ENCODE results near the gene ARHGAP20. TPM values are rescaled to one million over a fixed set of nuclear protein-coding genes. Genes with fewer than 3 reads are reported as not detected.

The ARHGAP20 gene
- total RNA-seq, 1 experiment from 2014 or later, result not detected

DNA sequence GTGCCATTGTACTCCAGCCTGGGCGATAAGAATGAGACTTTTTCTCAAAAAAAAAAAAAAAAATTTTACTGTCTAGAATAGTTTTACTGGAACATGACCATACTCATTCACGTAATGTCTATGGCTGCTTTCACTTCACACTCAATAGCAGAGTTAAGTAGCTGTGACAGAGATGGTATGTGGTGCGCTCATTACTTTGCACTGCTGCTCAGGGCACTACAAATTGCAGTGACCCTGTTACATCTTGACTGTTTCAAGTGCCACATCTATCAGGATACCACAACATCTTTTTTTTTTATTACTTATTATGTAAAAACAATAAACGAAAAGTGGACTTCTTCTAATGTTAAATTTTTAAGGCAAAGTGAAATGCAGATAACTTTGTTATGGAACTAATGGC lies 110.3 kb downstream of the ARHGAP20 start:
- no peaks in the 10 kb centered on the region for H3K36me3 ChIP-seq (ENCODE audit: low read depth, low read length)
- no peak overlapping the region for H3K27ac ChIP-seq (ENCODE audit: low read length)
- no peak overlapping the region for H2AFZ ChIP-seq (ENCODE audit: low read length)
- TF ChIP-seq EZH2phosphoT487 (IDR thresholded peaks at IDR 0.05; ENCODE audit: borderline replicate concordance, low read length) (no peak), EZH2 (IDR thresholded peaks at IDR 0.05; ENCODE audit: low read length, unreplicated experiment) (no peak)
- TF ChIP-seq, protein P1, sequence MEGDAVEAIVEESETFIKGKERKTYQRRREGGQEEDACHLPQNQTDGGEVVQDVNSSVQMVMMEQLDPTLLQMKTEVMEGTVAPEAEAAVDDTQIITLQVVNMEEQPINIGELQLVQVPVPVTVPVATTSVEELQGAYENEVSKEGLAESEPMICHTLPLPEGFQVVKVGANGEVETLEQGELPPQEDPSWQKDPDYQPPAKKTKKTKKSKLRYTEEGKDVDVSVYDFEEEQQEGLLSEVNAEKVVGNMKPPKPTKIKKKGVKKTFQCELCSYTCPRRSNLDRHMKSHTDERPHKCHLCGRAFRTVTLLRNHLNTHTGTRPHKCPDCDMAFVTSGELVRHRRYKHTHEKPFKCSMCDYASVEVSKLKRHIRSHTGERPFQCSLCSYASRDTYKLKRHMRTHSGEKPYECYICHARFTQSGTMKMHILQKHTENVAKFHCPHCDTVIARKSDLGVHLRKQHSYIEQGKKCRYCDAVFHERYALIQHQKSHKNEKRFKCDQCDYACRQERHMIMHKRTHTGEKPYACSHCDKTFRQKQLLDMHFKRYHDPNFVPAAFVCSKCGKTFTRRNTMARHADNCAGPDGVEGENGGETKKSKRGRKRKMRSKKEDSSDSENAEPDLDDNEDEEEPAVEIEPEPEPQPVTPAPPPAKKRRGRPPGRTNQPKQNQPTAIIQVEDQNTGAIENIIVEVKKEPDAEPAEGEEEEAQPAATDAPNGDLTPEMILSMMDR (conservative IDR thresholded peaks at IDR 0.05; ENCODE audit: low read depth, low read length), result no peak
- H3F3A ChIP-seq (ENCODE audit: low read length, unreplicated experiment), result no peaks in the 10 kb centered on the region
- H3K79me2 ChIP-seq (ENCODE audit: low read length), result no peaks in the 10 kb centered on the region
- peaks cover 6% of the 10 kb centered on the region; the same call in 1 of the 2 replicates for H3K9me3 ChIP-seq (ENCODE audit: low read length)
- no peak overlapping the region for H3K9ac ChIP-seq (ENCODE audit: low read length)
- H3K27me3 ChIP-seq (ENCODE audit: low read length), result peaks cover 39% of the 10 kb centered on the region
- no peak overlapping the region for H3K4me2 ChIP-seq (ENCODE audit: low read length)
- no peak for ATAC-seq
- H4K20me1 ChIP-seq (ENCODE audit: low read length), result no peaks in the 10 kb centered on the region
- H3K4me3 ChIP-seq (ENCODE audit: low read length), result no peak overlapping the region
- intact Hi-C loops (cut with micrococcal nuclease), result no loop called here
- no peaks in the 10 kb centered on the region for H3K9me2 ChIP-seq (replicated peaks; ENCODE audit: low read length)
- POLR2A ChIA-PET (ENCODE audit: unreplicated experiment), result no interaction called here
- CTCF ChIA-PET, result no interaction called here
- no peaks in the 10 kb centered on the region for H3K4me1 ChIP-seq (ENCODE audit: insufficient read depth, low read length)
- no TSS peak for BruUV-seq (replicated peaks)
- no peak for DNase-seq

DNA sequence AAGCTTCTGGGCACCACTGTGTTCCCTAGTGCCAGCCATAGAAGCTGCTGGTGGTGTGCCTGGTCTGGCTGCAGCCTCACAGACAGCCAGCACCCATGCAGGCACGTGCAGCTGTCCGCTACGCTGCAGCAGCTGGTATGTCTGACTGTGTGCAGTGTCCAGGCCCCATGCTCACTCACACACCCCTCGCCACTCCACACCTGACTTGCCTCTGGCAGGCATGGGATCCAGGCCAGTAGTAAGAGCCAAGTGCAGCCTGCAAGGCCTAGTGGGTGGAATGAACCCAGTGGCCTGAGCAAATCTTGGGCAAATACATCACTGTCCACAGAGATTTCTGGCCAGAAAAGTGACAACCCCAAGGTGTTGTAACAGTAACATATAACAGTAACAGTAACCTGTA lies 111.9 kb downstream of the ARHGAP20 start:
- no peak overlapping the region for H3K9ac ChIP-seq (ENCODE audit: low read length)
- no peaks in the 10 kb centered on the region for H3K4me1 ChIP-seq (ENCODE audit: insufficient read depth, low read length)
- H3K9me3 ChIP-seq (ENCODE audit: low read length), result peaks cover 6% of the 10 kb centered on the region; the same call in 1 of the 2 replicates
- ChIA-PET POLR2A (ENCODE audit: unreplicated experiment) (no interaction called here), CTCF (no interaction called here)
- no peaks in the 10 kb centered on the region for H3F3A ChIP-seq (ENCODE audit: low read length, unreplicated experiment)
- peaks cover 23% of the 10 kb centered on the region for H3K27me3 ChIP-seq (ENCODE audit: low read length)
- TF ChIP-seq EZH2phosphoT487 (IDR thresholded peaks at IDR 0.05; ENCODE audit: borderline replicate concordance, low read length) (no peak), EZH2 (IDR thresholded peaks at IDR 0.05; ENCODE audit: low read length, unreplicated experiment) (no peak)
- TF ChIP-seq, protein P1 (conservative IDR thresholded peaks at IDR 0.05; ENCODE audit: low read depth, low read length), result no peak
- no peak overlapping the region for H2AFZ ChIP-seq (ENCODE audit: low read length)
- no peak overlapping the region for H3K4me3 ChIP-seq (ENCODE audit: low read length)
- H4K20me1 ChIP-seq (ENCODE audit: low read length), result no peaks in the 10 kb centered on the region
- H3K36me3 ChIP-seq (ENCODE audit: low read depth, low read length), result no peaks in the 10 kb centered on the region
- no peaks in the 10 kb centered on the region for H3K9me2 ChIP-seq (replicated peaks; ENCODE audit: low read length)
- BruUV-seq (replicated peaks), result no TSS peak
- ATAC-seq (no peak), DNase-seq (no peak)
- intact Hi-C loops (cut with micrococcal nuclease), result no loop called here
- H3K4me2 ChIP-seq (ENCODE audit: low read length), result no peak overlapping the region
- no peak overlapping the region for H3K27ac ChIP-seq (ENCODE audit: low read length)
- no peaks in the 10 kb centered on the region for H3K79me2 ChIP-seq (ENCODE audit: low read length)

DNA sequence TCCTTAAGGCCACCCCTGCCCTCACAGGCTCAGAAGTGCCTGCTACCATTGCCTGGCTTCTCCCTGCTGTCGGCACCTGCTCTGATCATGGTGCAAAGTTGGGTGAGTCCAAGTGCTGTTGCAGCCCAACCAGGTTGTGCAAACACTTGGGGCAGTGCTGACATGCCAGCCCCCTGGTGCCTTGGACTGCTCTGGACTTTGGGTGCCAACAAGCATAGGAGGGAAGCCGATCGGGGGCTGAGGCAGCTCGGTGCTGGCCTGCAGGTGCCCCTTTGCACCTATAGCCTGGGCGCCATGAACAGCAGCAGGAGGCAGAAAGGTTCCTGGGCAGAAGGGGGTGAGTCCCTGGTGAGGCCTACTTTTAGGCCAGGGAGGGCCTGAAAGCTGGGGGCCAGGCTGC lies 113.0 kb downstream of the ARHGAP20 start:
- no peaks in the 10 kb centered on the region for H3K79me2 ChIP-seq (ENCODE audit: low read length)
- CTCF ChIA-PET, result no interaction called here
- H3K36me3 ChIP-seq (ENCODE audit: low read depth, low read length), result no peaks in the 10 kb centered on the region
- BruUV-seq (replicated peaks), result no TSS peak
- intact Hi-C loops (cut with micrococcal nuclease), result no loop called here
- no peak overlapping the region for H3K9ac ChIP-seq (ENCODE audit: low read length)
- H3K9me2 ChIP-seq (replicated peaks; ENCODE audit: low read length), result no peaks in the 10 kb centered on the region
- no peaks in the 10 kb centered on the region for H4K20me1 ChIP-seq (ENCODE audit: low read length)
- peaks cover 13% of the 10 kb centered on the region; the same call in 1 of the 2 replicates for H3K27me3 ChIP-seq (ENCODE audit: low read length)
- H3K27ac ChIP-seq (ENCODE audit: low read length), result no peak overlapping the region
- no peak overlapping the region for H3K4me2 ChIP-seq (ENCODE audit: low read length)
- TF ChIP-seq, protein P1 (conservative IDR thresholded peaks at IDR 0.05; ENCODE audit: low read depth, low read length), result no peak
- TF ChIP-seq EZH2 (IDR thresholded peaks at IDR 0.05; ENCODE audit: low read length, unreplicated experiment) (no peak), EZH2phosphoT487 (IDR thresholded peaks at IDR 0.05; ENCODE audit: borderline replicate concordance, low read length) (no peak)
- no peaks in the 10 kb centered on the region for H3K4me1 ChIP-seq (ENCODE audit: insufficient read depth, low read length)
- DNase-seq, result no peak
- peaks cover 6% of the 10 kb centered on the region; the same call in 1 of the 2 replicates for H3K9me3 ChIP-seq (ENCODE audit: low read length)
- no peak overlapping the region for H3K4me3 ChIP-seq (ENCODE audit: low read length)
- POLR2A ChIA-PET (ENCODE audit: unreplicated experiment), result no interaction called here
- H2AFZ ChIP-seq (ENCODE audit: low read length), result no peak overlapping the region
- no peak for ATAC-seq
- no peaks in the 10 kb centered on the region for H3F3A ChIP-seq (ENCODE audit: low read length, unreplicated experiment)

Data from PC-3 (cell line).